Pancreas (tissue), 10 donors: Measurements from ENCODE around the gene NKAIN1. TPM values are rescaled to one million over a fixed set of nuclear protein-coding genes. Genes with fewer than 3 reads are reported as not detected.

Experiments used
- ATAC-seq, 4 donors: fragments of 200-7000 bp; cut with Tn5 transposase; one replicate each; pipeline versions ENCODE4 v1.8.0 to v1.9.1; 2020; ENCODE audit warnings: mild to moderate bottlenecking in 4 of 4, moderate library complexity in 4 of 4
- DNase-seq, 6 donors: peaks; one replicate each; pipeline ENCODE4 v3.0.0-alpha.2; 2020
- FAIRE-seq: peaks from 2 replicates; lab custom pipeline; 2012; peaks lifted over from hg19 to GRCh38; lab: Jason Lieb, UNC
- H3K27ac ChIP-seq, 4 donors: fragments of 200-600 bp; sonication (generic); 1 replicate in 3 of 4; 2 replicates in 1 of 4; pipeline versions ENCODE4 v1.5.0 to v1.8.0; 2020
- H3K27me3 ChIP-seq, 4 donors: fragments of 200-600 bp; one replicate each; pipeline ENCODE4 v1.8.0; 2021
- H3K36me3 ChIP-seq, 3 donors: fragments of 200-600 bp; sonication (generic) in 1 of 3; one replicate each; pipeline versions ENCODE4 v1.5.0 to v1.8.0; 2020 to 2021
- H3K4me1 ChIP-seq, 3 donors: fragments of 200-600 bp; one replicate each; pipeline ENCODE4 v1.8.0; 2021
- H3K4me3 ChIP-seq, 4 donors: fragments of 200-600 bp; sonication (generic) in 2 of 4; one replicate each; pipeline versions ENCODE4 v1.5.0 to v1.8.0; 2020 to 2021
- H3K9me3 ChIP-seq, 4 donors: fragments of 200-600 bp; one replicate each; pipeline ENCODE4 v1.8.0; 2021
- whole genome bisulfite sequencing, 2 donors: extraction: QIAGEN DNeasy Blood & Tissue Kit; methylation state at CpG; one replicate each; pipeline ENCODE4 v1.1.7; 2013; 5-methylcytosine and 5-hydroxymethylcytosine counted together
- intact Hi-C, 3 donors: fragments of 100-400 bp; cut with DNase I; formaldehyde crosslinking; loops; one replicate each; pipeline versions ENCODE4 v1.11.1 to v1.14.2; 2022
- polyA plus RNA-seq, 2 donors: library from polyadenylated mRNA; stranded (reverse); fragments of 200-250 nt; gene quantifications; one replicate each; pipeline ENCODE4 v1.2.3, GENCODE V29; 2013
- total RNA-seq, 6 donors: library from RNA; stranded (reverse); fragmentation: NEBNext Ultra II Directional in 4 of 6; extraction: Animal tissue kit (Norgen Biotek cat#: 25700) in 4 of 6; gene quantifications; one replicate each; pipeline versions ENCODE4 v1.2.1 to v1.2.4, GENCODE V29; 2021 to 2023
- TF ChIP-seq, protein P1 (sequence below), 4 donors: fragments of 200-600 bp; sonication (generic) in 3 of 4; IDR thresholded peaks; one replicate each; pipeline versions ENCODE4 v1.5.0 to v1.8.0; 2021; ENCODE audit warnings: antibody characterized with exemption in 4 of 4
- donor health status: healthy with polysubstance abuse.
- donor health status: DM: no; HTN: no; CAD: no; lungs with moderate emphysema.
- donor health status: DM: no; HTN: no; CAD: no.
- donor health status: control.
- donor health status: control.
- donor health status: Bipolar disorder and iron deficiency.
- donor health status: DM: yes; HTN: yes; CAD: no.
- donor health status: DM: no; HTN: no; CAD: no.
- donor health status: DM: no; HTN: no; CAD: no.
- donor health status: DM: yes; HTN: yes; CAD: no.

Gene NKAIN1
- total and polyA plus RNA-seq, 8 donors, result 0.12 to 0.73 (median 0.21) TPM; not detected in 2

GRCh38 chr1:31155216-31155806 is 84.4 kb downstream of the NKAIN1 start:
- H3K9me3 ChIP-seq, result no peaks in the 10 kb centered on the region
- TF ChIP-seq, protein P1, sequence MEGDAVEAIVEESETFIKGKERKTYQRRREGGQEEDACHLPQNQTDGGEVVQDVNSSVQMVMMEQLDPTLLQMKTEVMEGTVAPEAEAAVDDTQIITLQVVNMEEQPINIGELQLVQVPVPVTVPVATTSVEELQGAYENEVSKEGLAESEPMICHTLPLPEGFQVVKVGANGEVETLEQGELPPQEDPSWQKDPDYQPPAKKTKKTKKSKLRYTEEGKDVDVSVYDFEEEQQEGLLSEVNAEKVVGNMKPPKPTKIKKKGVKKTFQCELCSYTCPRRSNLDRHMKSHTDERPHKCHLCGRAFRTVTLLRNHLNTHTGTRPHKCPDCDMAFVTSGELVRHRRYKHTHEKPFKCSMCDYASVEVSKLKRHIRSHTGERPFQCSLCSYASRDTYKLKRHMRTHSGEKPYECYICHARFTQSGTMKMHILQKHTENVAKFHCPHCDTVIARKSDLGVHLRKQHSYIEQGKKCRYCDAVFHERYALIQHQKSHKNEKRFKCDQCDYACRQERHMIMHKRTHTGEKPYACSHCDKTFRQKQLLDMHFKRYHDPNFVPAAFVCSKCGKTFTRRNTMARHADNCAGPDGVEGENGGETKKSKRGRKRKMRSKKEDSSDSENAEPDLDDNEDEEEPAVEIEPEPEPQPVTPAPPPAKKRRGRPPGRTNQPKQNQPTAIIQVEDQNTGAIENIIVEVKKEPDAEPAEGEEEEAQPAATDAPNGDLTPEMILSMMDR (IDR thresholded peaks at IDR 0.05), result no peak
- no peaks in the 10 kb centered on the region for H3K36me3 ChIP-seq
- WGBS, 2 donors, result 1 to 4% methylated on average over 9 to 46 of the region's 46 CpGs
- intact Hi-C loops, result no loop called here
- H3K27ac ChIP-seq, result peak overlapping the region; percentile 56 to 92 (median 84)
- FAIRE-seq, result no peak
- peak; percentile 78 to 89 (median 84) for ATAC-seq
- no peaks in the 10 kb centered on the region for H3K27me3 ChIP-seq
- peak overlapping the region; percentile 42 to 68 (median 66) for H3K4me3 ChIP-seq
- peaks cover 0 to 2% (median 0%) of the 10 kb centered on the region in 3 donors for H3K4me1 ChIP-seq
- DNase-seq, result peak in 5 of 6 donors; percentile 58 to 81 (median 69)

GRCh38 chr1:31154632-31155215 is 85.0 kb downstream of the NKAIN1 start:
- no peaks in the 10 kb centered on the region for H3K36me3 ChIP-seq
- TF ChIP-seq, protein P1 (IDR thresholded peaks at IDR 0.05), result no peak
- intact Hi-C loops, result no loop called here
- peak overlapping the region; percentile 42 to 68 (median 66) for H3K4me3 ChIP-seq
- H3K9me3 ChIP-seq, result no peaks in the 10 kb centered on the region
- FAIRE-seq, result no peak
- no peaks in the 10 kb centered on the region for H3K27me3 ChIP-seq
- peaks cover 0 to 2% (median 0%) of the 10 kb centered on the region in 3 donors for H3K4me1 ChIP-seq
- WGBS, 2 donors, result 1 to 2% methylated on average over 40 to 50 of the region's 51 CpGs
- peak overlapping the region; percentile 56 to 92 (median 84) for H3K27ac ChIP-seq
- ATAC-seq, result peak; percentile 88 to 96 (median 94)
- peak; percentile 85 to 93 (median 89) for DNase-seq

- Histone ChIP-seq H3K27me3 (no peaks in the 10 kb centered on the region), H3K27ac (peak overlapping the region; percentile 56 to 92 (median 84)), H3K4me3 (peak overlapping the region; percentile 23 to 68 (median 45)), H3K4me1 (peaks cover 0 to 2% (median 0%) of the 10 kb centered on the region in 3 donors), H3K9me3 (no peaks in the 10 kb centered on the region), H3K36me3 (no peaks in the 10 kb centered on the region)
- intact Hi-C loops, result no loop called here
- DNase-seq (no peak), ATAC-seq (no peak), FAIRE-seq (no peak)
- TF ChIP-seq, protein P1 (IDR thresholded peaks at IDR 0.05), result no peak
- WGBS, 2 donors, result 74 to 79% methylated on average over 19 of the region's 19 CpGs
These were observed 85.6 kb downstream of the NKAIN1 start for GRCh38 chr1:31154000-31154631.

DNA sequence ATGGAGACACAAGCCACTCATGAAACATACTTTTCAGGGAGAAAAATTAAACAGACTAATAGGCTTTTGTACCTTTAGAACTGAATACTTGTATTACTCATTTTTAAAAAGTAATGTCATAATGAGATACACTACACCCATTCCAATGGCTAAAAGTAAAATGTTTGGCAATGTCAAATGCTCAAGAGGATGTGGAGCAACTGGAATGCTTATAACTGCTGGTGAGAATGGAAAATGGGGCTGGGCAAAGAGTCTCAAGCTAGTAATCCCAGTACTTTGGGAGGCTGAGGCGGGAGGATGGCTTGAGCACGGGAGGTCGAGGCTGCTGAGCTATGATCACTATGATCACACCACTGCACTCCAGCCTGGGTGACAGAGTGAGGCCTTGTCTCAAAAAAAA is 86.3 kb downstream of the NKAIN1 start:
- FAIRE-seq (no peak), ATAC-seq (no peak), DNase-seq (no peak)
- intact Hi-C loops, result no loop called here
- WGBS, 2 donors, result 89 to 92% methylated on average over 3 of the region's 3 CpGs
- Histone ChIP-seq H3K27ac (no peak overlapping the region), H3K27me3 (no peaks in the 10 kb centered on the region), H3K9me3 (no peaks in the 10 kb centered on the region), H3K4me1 (peaks cover 0 to 2% (median 0%) of the 10 kb centered on the region in 3 donors), H3K4me3 (no peak overlapping the region), H3K36me3 (no peaks in the 10 kb centered on the region)
- TF ChIP-seq, protein P1 (IDR thresholded peaks at IDR 0.05), result no peak
